ENCODE results near the gene DDX47. TPM values are rescaled to one million over a fixed set of nuclear protein-coding genes. Genes with fewer than 3 reads are reported as not detected.

Gene DDX47
- total RNA-seq, 1 experiment from 2014 or later, result 115 TPM

DNA sequence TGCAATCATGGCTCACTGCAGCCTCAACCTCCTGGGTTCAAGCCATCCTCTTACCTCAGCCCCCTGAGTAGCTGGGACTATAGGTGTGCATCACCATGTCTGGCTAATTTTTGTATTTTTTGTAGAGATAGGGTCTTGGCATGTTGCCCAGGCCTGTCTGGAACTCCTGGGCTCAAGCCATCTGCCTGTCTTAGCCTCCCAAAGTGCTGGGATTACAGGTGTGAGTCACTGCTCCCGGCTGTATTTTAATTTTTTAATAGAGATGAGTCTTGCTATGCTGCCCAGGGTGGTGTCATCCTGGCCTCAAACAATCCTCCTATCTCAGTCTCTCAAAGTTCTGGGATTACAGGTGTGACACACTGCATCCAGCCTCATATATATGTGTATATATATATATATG is 46.5 kb downstream of the DDX47 start:
- no peaks in the 10 kb centered on the region for H3K9me3 ChIP-seq (ENCODE audit: control insufficient read depth, insufficient read depth, low read depth, low read length)
- BruUV-seq (replicated peaks), result no TSS peak
- DNase-seq (ENCODE audit: low read depth, low spot score) (no peak), ATAC-seq (no peak)
- ChIA-PET CTCF (no interaction called here), POLR2A (interaction anchor here (0.5 kb wide), 1 partner anchor 39 kb away, joined by 3 read pairs; no protein-coding TSS in a partner anchor)
- in situ Hi-C loops (cut with HindIII; ENCODE audit: low pct_unique_long_range_greater_than_20kb, low sequenced_read_pairs) (no loop called here), intact Hi-C loops (cut with micrococcal nuclease; ENCODE audit: unreplicated experiment) (no loop called here)
- TF ChIP-seq POLR2AphosphoS5 (IDR thresholded peaks at IDR 0.05; ENCODE audit: low read depth, low read length), result no peak
- TF ChIP-seq, protein P1, sequence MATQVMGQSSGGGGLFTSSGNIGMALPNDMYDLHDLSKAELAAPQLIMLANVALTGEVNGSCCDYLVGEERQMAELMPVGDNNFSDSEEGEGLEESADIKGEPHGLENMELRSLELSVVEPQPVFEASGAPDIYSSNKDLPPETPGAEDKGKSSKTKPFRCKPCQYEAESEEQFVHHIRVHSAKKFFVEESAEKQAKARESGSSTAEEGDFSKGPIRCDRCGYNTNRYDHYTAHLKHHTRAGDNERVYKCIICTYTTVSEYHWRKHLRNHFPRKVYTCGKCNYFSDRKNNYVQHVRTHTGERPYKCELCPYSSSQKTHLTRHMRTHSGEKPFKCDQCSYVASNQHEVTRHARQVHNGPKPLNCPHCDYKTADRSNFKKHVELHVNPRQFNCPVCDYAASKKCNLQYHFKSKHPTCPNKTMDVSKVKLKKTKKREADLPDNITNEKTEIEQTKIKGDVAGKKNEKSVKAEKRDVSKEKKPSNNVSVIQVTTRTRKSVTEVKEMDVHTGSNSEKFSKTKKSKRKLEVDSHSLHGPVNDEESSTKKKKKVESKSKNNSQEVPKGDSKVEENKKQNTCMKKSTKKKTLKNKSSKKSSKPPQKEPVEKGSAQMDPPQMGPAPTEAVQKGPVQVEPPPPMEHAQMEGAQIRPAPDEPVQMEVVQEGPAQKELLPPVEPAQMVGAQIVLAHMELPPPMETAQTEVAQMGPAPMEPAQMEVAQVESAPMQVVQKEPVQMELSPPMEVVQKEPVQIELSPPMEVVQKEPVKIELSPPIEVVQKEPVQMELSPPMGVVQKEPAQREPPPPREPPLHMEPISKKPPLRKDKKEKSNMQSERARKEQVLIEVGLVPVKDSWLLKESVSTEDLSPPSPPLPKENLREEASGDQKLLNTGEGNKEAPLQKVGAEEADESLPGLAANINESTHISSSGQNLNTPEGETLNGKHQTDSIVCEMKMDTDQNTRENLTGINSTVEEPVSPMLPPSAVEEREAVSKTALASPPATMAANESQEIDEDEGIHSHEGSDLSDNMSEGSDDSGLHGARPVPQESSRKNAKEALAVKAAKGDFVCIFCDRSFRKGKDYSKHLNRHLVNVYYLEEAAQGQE (IDR thresholded peaks at IDR 0.05; ENCODE audit: insufficient read depth in 1 of 2, low read depth in 2 of 2, low read length in 1 of 2), result no peak
- no peaks in the 10 kb centered on the region for H3K4me1 ChIP-seq (ENCODE audit: control insufficient read depth, insufficient read depth, low read length)
- H3K4me3 ChIP-seq (ENCODE audit: low read depth in 2 of 2, low read length in 2 of 2), result no peak overlapping the region
- H3K27ac ChIP-seq (ENCODE audit: low read length), result no peak overlapping the region
- no peaks in the 10 kb centered on the region for H3K36me3 ChIP-seq (ENCODE audit: control insufficient read depth, insufficient read depth, low read length)
- no peaks in the 10 kb centered on the region for H3K27me3 ChIP-seq (ENCODE audit: control insufficient read depth, insufficient read depth, low read length)

DNA sequence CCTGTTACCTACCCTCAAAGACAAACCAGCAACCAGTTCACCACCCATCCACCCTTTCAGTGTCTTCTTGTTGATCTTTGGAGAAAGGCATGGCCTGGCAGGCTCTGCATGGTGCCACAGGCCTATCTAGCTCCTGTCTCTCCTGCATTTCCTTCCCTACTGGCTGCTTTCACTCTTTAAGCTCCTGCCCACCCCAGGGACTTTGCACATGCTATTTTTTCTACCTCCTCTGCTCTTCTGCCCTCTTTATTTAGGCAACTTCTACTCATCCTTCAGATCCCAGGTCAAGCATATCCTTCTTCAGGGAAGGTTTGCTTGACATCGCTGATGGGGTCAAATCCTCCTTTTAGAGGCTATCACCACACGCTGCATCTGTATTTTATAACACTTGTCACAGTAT is 51.1 kb downstream of the DDX47 start:
- intact Hi-C loops (cut with micrococcal nuclease; ENCODE audit: unreplicated experiment), result no loop called here
- TF ChIP-seq SIN3A (IDR thresholded peaks at IDR 0.05; ENCODE audit: borderline replicate concordance, insufficient read depth, low read depth, low read length) (no peak), TCF7L2 (IDR thresholded peaks at IDR 0.05; ENCODE audit: low read depth, low read length) (no peak), POLR2AphosphoS5 (IDR thresholded peaks at IDR 0.05; ENCODE audit: low read depth, low read length) (no peak)
- TF ChIP-seq, protein P2, sequence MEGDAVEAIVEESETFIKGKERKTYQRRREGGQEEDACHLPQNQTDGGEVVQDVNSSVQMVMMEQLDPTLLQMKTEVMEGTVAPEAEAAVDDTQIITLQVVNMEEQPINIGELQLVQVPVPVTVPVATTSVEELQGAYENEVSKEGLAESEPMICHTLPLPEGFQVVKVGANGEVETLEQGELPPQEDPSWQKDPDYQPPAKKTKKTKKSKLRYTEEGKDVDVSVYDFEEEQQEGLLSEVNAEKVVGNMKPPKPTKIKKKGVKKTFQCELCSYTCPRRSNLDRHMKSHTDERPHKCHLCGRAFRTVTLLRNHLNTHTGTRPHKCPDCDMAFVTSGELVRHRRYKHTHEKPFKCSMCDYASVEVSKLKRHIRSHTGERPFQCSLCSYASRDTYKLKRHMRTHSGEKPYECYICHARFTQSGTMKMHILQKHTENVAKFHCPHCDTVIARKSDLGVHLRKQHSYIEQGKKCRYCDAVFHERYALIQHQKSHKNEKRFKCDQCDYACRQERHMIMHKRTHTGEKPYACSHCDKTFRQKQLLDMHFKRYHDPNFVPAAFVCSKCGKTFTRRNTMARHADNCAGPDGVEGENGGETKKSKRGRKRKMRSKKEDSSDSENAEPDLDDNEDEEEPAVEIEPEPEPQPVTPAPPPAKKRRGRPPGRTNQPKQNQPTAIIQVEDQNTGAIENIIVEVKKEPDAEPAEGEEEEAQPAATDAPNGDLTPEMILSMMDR (IDR thresholded peaks at IDR 0.05), result no peak
- TF ChIP-seq, protein P1 (IDR thresholded peaks at IDR 0.05; ENCODE audit: insufficient read depth in 1 of 2, low read depth in 2 of 2, low read length in 1 of 2), result no peak
- DNase-seq (ENCODE audit: low read depth, low spot score), result no peak
- Histone ChIP-seq H3K9me3 (ENCODE audit: control insufficient read depth, insufficient read depth, low read depth, low read length) (no peaks in the 10 kb centered on the region), H3K36me3 (ENCODE audit: control insufficient read depth, insufficient read depth, low read length) (no peaks in the 10 kb centered on the region), H3K4me3 (ENCODE audit: low read depth in 2 of 2, low read length in 2 of 2) (no peak overlapping the region), H3K27ac (ENCODE audit: low read length) (peak overlapping the region; percentile 73; the same call in 1 of the 2 replicates), H3K27me3 (ENCODE audit: control insufficient read depth, insufficient read depth, low read length) (no peaks in the 10 kb centered on the region), H3K4me1 (ENCODE audit: control insufficient read depth, insufficient read depth, low read length) (peaks cover 3% of the 10 kb centered on the region; the same call in 1 of the 2 replicates)
- POLR2A ChIA-PET, result interaction anchor here (0.7 kb wide), 1 partner anchor 10 kb away, joined by 3 read pairs; no protein-coding TSS in a partner anchor
- in situ Hi-C loops (cut with HindIII; ENCODE audit: low pct_unique_long_range_greater_than_20kb, low sequenced_read_pairs), result no loop called here
- no TSS peak for BruUV-seq (replicated peaks)
- CTCF ChIA-PET, result no interaction called here
- ATAC-seq, result no peak
